Measurements from ENCODE around the gene PDHA2.

The PDHA2 gene

GRCh38 chr4:95839891-95840290 lies at the start of gene PDHA2:
PDHA2 (plus strand) TSS chr4:95840093; CDS start chr4:95840151, 58 bp downstream.
- H3K27ac ChIP-seq (ENCODE audit: low read depth, low read length), result no peak within 1 kb of the TSS
- H3K4me3 ChIP-seq (ENCODE audit: low read depth in 1 of 2, low read length in 2 of 2), result no peak within 1 kb of the TSS
- H3K36me3 ChIP-seq (ENCODE audit: insufficient read depth, low read length), result no peaks in the 10 kb centered on the region
- no peak within 1 kb of the TSS for H3K9ac ChIP-seq (ENCODE audit: low read length)
- H3K4me1 ChIP-seq (ENCODE audit: insufficient read depth, low read length), result no peaks in the 10 kb centered on the region
- no peaks in the 10 kb centered on the region for H3K27me3 ChIP-seq (ENCODE audit: control insufficient read depth in 1 of 2, insufficient read depth in 2 of 2, low read length in 2 of 2)
- no peaks in the 10 kb centered on the region for H3K9me3 ChIP-seq (ENCODE audit: low read length)

DNA sequence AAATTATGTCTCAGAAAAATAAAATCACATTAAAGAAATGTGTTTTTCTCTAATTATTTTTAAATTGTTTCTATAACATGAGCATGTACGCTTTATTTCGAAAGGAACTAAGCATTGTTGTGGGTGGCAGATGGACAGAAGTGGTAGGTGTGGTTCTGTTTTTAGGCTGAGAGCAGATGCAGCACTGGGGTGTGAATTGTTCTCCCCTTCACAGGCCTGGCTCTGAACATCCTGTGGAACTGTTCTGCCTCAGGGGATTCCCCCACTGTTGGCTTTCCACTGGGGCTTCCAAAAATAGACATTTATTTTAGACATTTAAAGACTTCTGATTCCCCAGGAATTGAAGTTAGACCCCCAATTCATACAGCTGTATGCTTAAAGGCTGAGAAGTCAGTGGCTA lies 41.9 kb upstream of the PDHA2 start:
- Histone ChIP-seq H3K9me3 (ENCODE audit: low read length) (no peaks in the 10 kb centered on the region), H3K27ac (ENCODE audit: low read depth, low read length) (no peak overlapping the region), H3K4me3 (ENCODE audit: low read depth in 1 of 2, low read length in 2 of 2) (no peak overlapping the region), H3K27me3 (ENCODE audit: control insufficient read depth in 1 of 2, insufficient read depth in 2 of 2, low read length in 2 of 2) (no peaks in the 10 kb centered on the region), H3K4me1 (ENCODE audit: insufficient read depth, low read length) (no peaks in the 10 kb centered on the region), H3K9ac (ENCODE audit: low read length) (no peak overlapping the region), H3K36me3 (ENCODE audit: insufficient read depth, low read length) (no peaks in the 10 kb centered on the region)

GRCh38 chr4:95798727-95799126 lies 41.2 kb upstream of the PDHA2 start:
- Histone ChIP-seq H3K4me3 (ENCODE audit: low read depth in 1 of 2, low read length in 2 of 2) (no peak overlapping the region), H3K9ac (ENCODE audit: low read length) (no peak overlapping the region), H3K9me3 (ENCODE audit: low read length) (no peaks in the 10 kb centered on the region), H3K4me1 (ENCODE audit: insufficient read depth, low read length) (no peaks in the 10 kb centered on the region), H3K27ac (ENCODE audit: low read depth, low read length) (no peak overlapping the region), H3K27me3 (ENCODE audit: control insufficient read depth in 1 of 2, insufficient read depth in 2 of 2, low read length in 2 of 2) (no peaks in the 10 kb centered on the region), H3K36me3 (ENCODE audit: insufficient read depth, low read length) (no peaks in the 10 kb centered on the region)

DNA sequence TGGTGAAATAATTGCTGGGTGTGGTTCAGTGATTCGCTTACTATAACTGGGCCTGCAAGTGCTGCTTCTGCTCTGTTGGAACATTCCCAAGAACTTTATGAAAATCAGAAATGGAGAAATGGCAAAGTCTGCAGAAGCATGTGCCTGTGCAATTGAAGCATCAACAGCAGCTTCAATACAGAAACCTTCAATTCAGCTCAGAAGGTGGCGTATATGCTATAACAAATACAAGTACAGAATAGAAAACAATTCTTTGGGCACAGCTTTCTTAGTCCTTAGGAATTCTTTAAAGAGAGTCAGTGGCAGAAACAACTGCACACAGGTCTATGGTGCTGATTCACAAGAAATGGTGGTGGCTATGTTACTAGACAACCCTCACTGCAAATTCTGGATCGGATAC lies 18.0 kb upstream of the PDHA2 start:
- Histone ChIP-seq H3K9me3 (ENCODE audit: low read length) (no peaks in the 10 kb centered on the region), H3K36me3 (ENCODE audit: insufficient read depth, low read length) (no peaks in the 10 kb centered on the region), H3K9ac (ENCODE audit: low read length) (no peak overlapping the region), H3K27ac (ENCODE audit: low read depth, low read length) (no peak overlapping the region), H3K27me3 (ENCODE audit: control insufficient read depth in 1 of 2, insufficient read depth in 2 of 2, low read length in 2 of 2) (no peaks in the 10 kb centered on the region), H3K4me3 (ENCODE audit: low read depth in 1 of 2, low read length in 2 of 2) (no peak overlapping the region), H3K4me1 (ENCODE audit: insufficient read depth, low read length) (no peaks in the 10 kb centered on the region)

DNA sequence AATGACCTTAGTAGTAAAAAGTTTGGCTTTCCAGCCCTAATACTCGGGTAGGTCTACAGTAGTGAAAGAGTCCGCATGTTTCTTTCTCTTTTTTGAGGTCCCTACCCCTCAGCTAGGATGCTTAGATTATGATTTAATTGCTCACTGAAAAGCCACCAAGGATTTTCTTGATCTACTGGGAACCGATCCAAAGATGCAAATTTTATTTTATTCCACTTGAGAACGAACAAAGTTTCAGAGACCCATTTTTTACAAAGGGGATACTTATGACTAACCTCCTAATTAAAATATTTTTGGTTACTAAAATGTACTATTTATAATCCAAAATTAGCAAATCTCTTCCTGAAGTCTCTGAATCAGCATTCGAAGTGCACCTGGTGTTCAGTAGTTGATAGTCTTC lies 14.3 kb upstream of the PDHA2 start:
- H3K4me1 ChIP-seq (ENCODE audit: insufficient read depth, low read length), result no peaks in the 10 kb centered on the region
- no peaks in the 10 kb centered on the region for H3K9me3 ChIP-seq (ENCODE audit: low read length)
- no peak overlapping the region for H3K27ac ChIP-seq (ENCODE audit: low read depth, low read length)
- H3K27me3 ChIP-seq (ENCODE audit: control insufficient read depth in 1 of 2, insufficient read depth in 2 of 2, low read length in 2 of 2), result no peaks in the 10 kb centered on the region
- H3K36me3 ChIP-seq (ENCODE audit: insufficient read depth, low read length), result no peaks in the 10 kb centered on the region
- no peak overlapping the region for H3K4me3 ChIP-seq (ENCODE audit: low read depth in 1 of 2, low read length in 2 of 2)
- H3K9ac ChIP-seq (ENCODE audit: low read length), result no peak overlapping the region

DNA sequence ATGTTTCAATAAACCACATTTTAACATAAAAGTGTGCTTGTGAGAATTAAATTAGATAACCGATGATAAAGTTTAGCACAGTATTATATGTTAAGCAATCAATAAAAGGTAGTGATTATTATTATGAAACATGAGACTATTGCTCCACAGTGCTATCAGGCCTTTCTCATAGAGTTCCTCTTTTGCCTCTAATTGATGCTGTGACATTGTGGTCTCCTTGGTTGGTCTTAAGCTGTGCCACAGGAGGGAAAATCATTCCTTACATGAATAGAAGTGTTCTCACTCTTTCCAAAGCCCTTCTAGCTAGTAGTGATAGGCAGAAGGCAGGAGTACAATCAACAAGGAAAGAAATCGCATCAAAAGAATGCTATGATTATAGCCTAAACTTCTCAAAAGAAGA lies 9.2 kb upstream of the PDHA2 start:
- H3K9me3 ChIP-seq (ENCODE audit: low read length), result no peaks in the 10 kb centered on the region
- no peaks in the 10 kb centered on the region for H3K4me1 ChIP-seq (ENCODE audit: insufficient read depth, low read length)
- H3K9ac ChIP-seq (ENCODE audit: low read length), result no peak overlapping the region
- no peak overlapping the region for H3K4me3 ChIP-seq (ENCODE audit: low read depth in 1 of 2, low read length in 2 of 2)
- no peaks in the 10 kb centered on the region for H3K36me3 ChIP-seq (ENCODE audit: insufficient read depth, low read length)
- H3K27me3 ChIP-seq (ENCODE audit: control insufficient read depth in 1 of 2, insufficient read depth in 2 of 2, low read length in 2 of 2), result no peaks in the 10 kb centered on the region
- no peak overlapping the region for H3K27ac ChIP-seq (ENCODE audit: low read depth, low read length)

DNA sequence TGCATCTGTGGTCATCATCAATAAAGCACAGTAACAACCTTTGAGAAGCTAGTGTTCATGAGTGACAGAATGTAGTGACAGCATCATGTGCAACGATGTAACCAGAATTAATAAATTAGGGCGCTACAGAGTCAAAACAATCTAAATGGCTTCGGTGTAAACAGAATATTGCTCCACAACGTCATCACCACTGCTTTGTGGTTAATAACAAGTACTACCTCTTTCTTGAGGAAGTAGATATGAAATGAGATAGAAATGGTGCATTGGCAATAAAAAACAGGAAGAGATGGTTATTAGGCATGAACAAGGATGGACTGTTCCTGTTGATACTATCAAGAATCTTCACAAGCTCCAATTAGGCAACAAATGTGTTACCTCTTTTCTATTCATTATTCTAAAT lies 8.7 kb upstream of the PDHA2 start:
- H3K4me1 ChIP-seq (ENCODE audit: insufficient read depth, low read length), result no peaks in the 10 kb centered on the region
- no peaks in the 10 kb centered on the region for H3K27me3 ChIP-seq (ENCODE audit: control insufficient read depth in 1 of 2, insufficient read depth in 2 of 2, low read length in 2 of 2)
- no peak overlapping the region for H3K9ac ChIP-seq (ENCODE audit: low read length)
- no peaks in the 10 kb centered on the region for H3K9me3 ChIP-seq (ENCODE audit: low read length)
- no peak overlapping the region for H3K4me3 ChIP-seq (ENCODE audit: low read depth in 1 of 2, low read length in 2 of 2)
- no peak overlapping the region for H3K27ac ChIP-seq (ENCODE audit: low read depth, low read length)
- H3K36me3 ChIP-seq (ENCODE audit: insufficient read depth, low read length), result no peaks in the 10 kb centered on the region

DNA sequence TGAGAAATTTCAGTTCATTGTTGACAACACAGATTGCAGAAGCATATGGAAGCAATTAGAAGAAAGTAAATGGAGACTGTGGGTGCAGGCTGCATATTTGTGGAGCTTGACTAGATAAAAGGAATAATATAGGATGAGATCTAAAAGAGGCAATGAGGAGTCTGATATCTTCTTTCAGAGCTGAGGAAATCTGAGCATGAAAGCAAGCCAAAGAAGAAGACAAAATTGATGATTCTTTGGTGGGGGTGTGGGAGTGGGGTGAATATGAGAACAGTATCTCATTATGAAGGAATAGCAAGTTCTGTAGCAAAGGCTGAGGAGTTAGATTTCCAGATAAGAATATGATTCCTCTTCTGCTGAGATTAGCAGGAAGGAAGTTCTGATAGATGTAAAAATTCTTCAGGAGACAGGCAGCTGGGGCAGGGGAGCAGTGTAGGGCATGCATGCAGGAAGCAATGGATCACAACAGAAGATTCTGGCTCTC lies 6.1 kb upstream of the PDHA2 start:
- no peaks in the 10 kb centered on the region for H3K9me3 ChIP-seq (ENCODE audit: low read length)
- no peaks in the 10 kb centered on the region for H3K36me3 ChIP-seq (ENCODE audit: insufficient read depth, low read length)
- H3K4me3 ChIP-seq (ENCODE audit: low read depth in 1 of 2, low read length in 2 of 2), result no peak overlapping the region
- H3K27me3 ChIP-seq (ENCODE audit: control insufficient read depth in 1 of 2, insufficient read depth in 2 of 2, low read length in 2 of 2), result no peaks in the 10 kb centered on the region
- H3K9ac ChIP-seq (ENCODE audit: low read length), result no peak overlapping the region
- H3K4me1 ChIP-seq (ENCODE audit: insufficient read depth, low read length), result no peaks in the 10 kb centered on the region
- no peak overlapping the region for H3K27ac ChIP-seq (ENCODE audit: low read depth, low read length)

DNA sequence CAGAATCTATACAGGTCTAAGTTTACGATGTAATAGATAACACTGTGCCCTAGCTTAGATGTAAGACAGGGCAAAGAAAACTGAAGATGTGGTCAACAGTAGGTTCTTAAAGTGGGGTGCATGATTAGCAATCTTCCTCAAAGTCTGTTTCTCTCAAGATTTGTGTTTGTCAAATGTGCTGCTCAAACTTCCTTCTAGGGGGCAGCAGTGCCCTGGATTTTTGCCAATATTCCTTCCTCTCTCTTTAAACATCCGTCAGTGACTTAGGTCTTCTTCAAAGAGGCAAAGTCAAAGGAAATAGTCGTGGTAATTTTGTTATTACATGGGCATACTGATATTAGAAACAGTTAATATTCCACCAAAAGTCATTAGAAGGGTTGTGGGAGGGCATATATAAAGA lies 4.2 kb upstream of the PDHA2 start:
- no peaks in the 10 kb centered on the region for H3K9me3 ChIP-seq (ENCODE audit: low read length)
- no peak overlapping the region for H3K9ac ChIP-seq (ENCODE audit: low read length)
- no peak overlapping the region for H3K4me3 ChIP-seq (ENCODE audit: low read depth in 1 of 2, low read length in 2 of 2)
- H3K36me3 ChIP-seq (ENCODE audit: insufficient read depth, low read length), result no peaks in the 10 kb centered on the region
- no peak overlapping the region for H3K27ac ChIP-seq (ENCODE audit: low read depth, low read length)
- H3K4me1 ChIP-seq (ENCODE audit: insufficient read depth, low read length), result no peaks in the 10 kb centered on the region
- no peaks in the 10 kb centered on the region for H3K27me3 ChIP-seq (ENCODE audit: control insufficient read depth in 1 of 2, insufficient read depth in 2 of 2, low read length in 2 of 2)

- Histone ChIP-seq H3K9me3 (ENCODE audit: low read length) (no peaks in the 10 kb centered on the region), H3K27ac (ENCODE audit: low read depth, low read length) (no peak overlapping the region), H3K36me3 (ENCODE audit: insufficient read depth, low read length) (no peaks in the 10 kb centered on the region), H3K9ac (ENCODE audit: low read length) (no peak overlapping the region), H3K27me3 (ENCODE audit: control insufficient read depth in 1 of 2, insufficient read depth in 2 of 2, low read length in 2 of 2) (no peaks in the 10 kb centered on the region), H3K4me1 (ENCODE audit: insufficient read depth, low read length) (no peaks in the 10 kb centered on the region), H3K4me3 (ENCODE audit: low read depth in 1 of 2, low read length in 2 of 2) (no peak overlapping the region)
These were observed 1.7 kb upstream of the PDHA2 start for GRCh38 chr4:95838192-95838591.

- Histone ChIP-seq H3K27me3 (ENCODE audit: control insufficient read depth in 1 of 2, insufficient read depth in 2 of 2, low read length in 2 of 2) (no peaks in the 10 kb centered on the region), H3K4me3 (ENCODE audit: low read depth in 1 of 2, low read length in 2 of 2) (no peak overlapping the region), H3K9me3 (ENCODE audit: low read length) (no peaks in the 10 kb centered on the region), H3K9ac (ENCODE audit: low read length) (no peak overlapping the region), H3K4me1 (ENCODE audit: insufficient read depth, low read length) (no peaks in the 10 kb centered on the region), H3K36me3 (ENCODE audit: insufficient read depth, low read length) (no peaks in the 10 kb centered on the region), H3K27ac (ENCODE audit: low read depth, low read length) (no peak overlapping the region)
These were observed 8.1 kb downstream of the PDHA2 start for GRCh38 chr4:95847908-95848460.

- H3K4me3 ChIP-seq (ENCODE audit: low read depth in 1 of 2, low read length in 2 of 2), result no peak overlapping the region
- no peak overlapping the region for H3K27ac ChIP-seq (ENCODE audit: low read depth, low read length)
- H3K4me1 ChIP-seq (ENCODE audit: insufficient read depth, low read length), result no peaks in the 10 kb centered on the region
- H3K36me3 ChIP-seq (ENCODE audit: insufficient read depth, low read length), result no peaks in the 10 kb centered on the region
- H3K27me3 ChIP-seq (ENCODE audit: control insufficient read depth in 1 of 2, insufficient read depth in 2 of 2, low read length in 2 of 2), result no peaks in the 10 kb centered on the region
- no peak overlapping the region for H3K9ac ChIP-seq (ENCODE audit: low read length)
- no peaks in the 10 kb centered on the region for H3K9me3 ChIP-seq (ENCODE audit: low read length)
These were observed 10.3 kb downstream of the PDHA2 start for GRCh38 chr4:95850161-95850560.

All from muscle layer of colon (tissue), 2 donors.